Ovary (tissue), 3 donors: ENCODE results near the gene PPP1R1B.

Experiments
- POLR2A ChIP-seq: fragments of 450-650 bp; IDR thresholded peaks from one replicate; pipeline ENCODE4 v1.6.1; 2017; ENCODE audit warnings: antibody characterized with exemption, mild to moderate bottlenecking, moderate library complexity
- TF ChIP-seq, protein P1 (sequence below), 3 donors: fragments of 450-650 bp in 2 of 3; fragments of 200-600 bp in 1 of 3; IDR thresholded peaks; one replicate each; pipeline versions ENCODE4 v1.5.1 to v1.8.0; 2016 to 2022; ENCODE audit warnings: antibody characterized with exemption in 3 of 3, mild to moderate bottlenecking in 1 of 3
- donor health status: DM: no; HTN: no; CAD: no.

DNA sequence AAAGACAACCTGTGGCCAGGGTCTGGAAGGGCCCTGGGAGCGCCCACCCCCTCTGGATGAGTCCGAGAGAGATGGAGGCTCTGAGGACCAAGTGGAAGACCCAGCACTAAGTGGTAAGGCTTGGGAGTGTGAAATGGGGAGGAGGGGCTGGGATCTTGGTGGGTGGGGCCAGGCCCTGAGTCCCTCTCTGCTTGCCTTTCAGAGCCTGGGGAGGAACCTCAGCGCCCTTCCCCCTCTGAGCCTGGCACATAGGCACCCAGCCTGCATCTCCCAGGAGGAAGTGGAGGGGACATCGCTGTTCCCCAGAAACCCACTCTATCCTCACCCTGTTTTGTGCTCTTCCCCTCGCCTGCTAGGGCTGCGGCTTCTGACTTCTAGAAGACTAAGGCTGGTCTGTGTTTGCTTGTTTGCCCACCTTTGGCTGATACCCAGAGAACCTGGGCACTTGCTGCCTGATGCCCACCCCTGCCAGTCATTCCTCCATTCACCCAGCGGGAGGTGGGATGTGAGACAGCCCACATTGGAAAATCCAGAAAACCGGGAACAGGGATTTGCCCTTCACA is 8.9 kb downstream of the PPP1R1B start:
- TF ChIP-seq, protein P1, sequence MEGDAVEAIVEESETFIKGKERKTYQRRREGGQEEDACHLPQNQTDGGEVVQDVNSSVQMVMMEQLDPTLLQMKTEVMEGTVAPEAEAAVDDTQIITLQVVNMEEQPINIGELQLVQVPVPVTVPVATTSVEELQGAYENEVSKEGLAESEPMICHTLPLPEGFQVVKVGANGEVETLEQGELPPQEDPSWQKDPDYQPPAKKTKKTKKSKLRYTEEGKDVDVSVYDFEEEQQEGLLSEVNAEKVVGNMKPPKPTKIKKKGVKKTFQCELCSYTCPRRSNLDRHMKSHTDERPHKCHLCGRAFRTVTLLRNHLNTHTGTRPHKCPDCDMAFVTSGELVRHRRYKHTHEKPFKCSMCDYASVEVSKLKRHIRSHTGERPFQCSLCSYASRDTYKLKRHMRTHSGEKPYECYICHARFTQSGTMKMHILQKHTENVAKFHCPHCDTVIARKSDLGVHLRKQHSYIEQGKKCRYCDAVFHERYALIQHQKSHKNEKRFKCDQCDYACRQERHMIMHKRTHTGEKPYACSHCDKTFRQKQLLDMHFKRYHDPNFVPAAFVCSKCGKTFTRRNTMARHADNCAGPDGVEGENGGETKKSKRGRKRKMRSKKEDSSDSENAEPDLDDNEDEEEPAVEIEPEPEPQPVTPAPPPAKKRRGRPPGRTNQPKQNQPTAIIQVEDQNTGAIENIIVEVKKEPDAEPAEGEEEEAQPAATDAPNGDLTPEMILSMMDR (IDR thresholded peaks at IDR 0.05), result no peak
- no peak for TF ChIP-seq POLR2A
